Keratinocyte (primary cell): ENCODE data around the gene TENT4A. TPM values are rescaled to one million over a fixed set of nuclear protein-coding genes. Genes with fewer than 3 reads are reported as not detected.

Experiments used
- DNase-seq: peaks from one replicate; pipeline ENCODE4 v3.0.0-alpha.2; 2011; ENCODE audit warnings: low read depth, missing footprints, low spot score
- FAIRE-seq: peaks from 2 replicates; lab custom pipeline; 2011; peaks lifted over from hg19 to GRCh38; lab: Jason Lieb, UNC
- H2AFZ ChIP-seq: 2 replicates; pipeline ENCODE4 v1.6.0; 2012; ENCODE audit warnings: low read length, control low read depth, inconsistent platforms; ENCODE audit not compliant: control insufficient read depth
- H3K27ac ChIP-seq: 2 replicates; pipeline ENCODE4 v1.5.1; 2011; ENCODE audit warnings: low read length; ENCODE audit not compliant: control insufficient read depth, insufficient read depth
- H3K27me3 ChIP-seq: 3 replicates; pipeline ENCODE4 v1.6.0; 2011; ENCODE audit warnings: low read length; ENCODE audit not compliant: control insufficient read depth, insufficient read depth; ENCODE audit errors: extremely low read depth
- H3K36me3 ChIP-seq, 2 experiments: 2 replicates in 1 of 2; 3 replicates in 1 of 2; pipeline ENCODE4 v1.5.1; 2011; ENCODE audit warnings: low read length in 2 of 2, mild to moderate bottlenecking in 1 of 2; ENCODE audit not compliant: control insufficient read depth in 2 of 2, insufficient read depth in 2 of 2; ENCODE audit errors: extremely low read depth in 1 of 2
- H3K4me1 ChIP-seq: 3 replicates; pipeline ENCODE4 v1.5.1; 2011; ENCODE audit warnings: low read length; ENCODE audit not compliant: control insufficient read depth, insufficient read depth; ENCODE audit errors: extremely low read depth
- H3K4me2 ChIP-seq: 3 replicates; pipeline ENCODE4 v1.6.0; 2011; ENCODE audit warnings: low read depth, low read length; ENCODE audit not compliant: control insufficient read depth, insufficient read depth; ENCODE audit errors: extremely low read depth
- H3K4me3 ChIP-seq, 3 experiments: fragments of 200-600 bp in 1 of 3; sonication (generic) in 1 of 3; 2 replicates in 2 of 3; 3 replicates in 1 of 3; pipeline ENCODE4 v1.5.1; 2011 to 2016; ENCODE audit warnings: low read length in 3 of 3, mild to moderate bottlenecking in 3 of 3, control low read depth in 2 of 3, inconsistent platforms in 1 of 3, low read depth in 1 of 3, mixed read lengths in 1 of 3, mixed run types in 1 of 3, moderate library complexity in 1 of 3; ENCODE audit not compliant: control insufficient read depth in 2 of 3, insufficient read depth in 2 of 3; ENCODE audit errors: extremely low read depth in 1 of 3
- H3K79me2 ChIP-seq: 2 replicates; pipeline ENCODE4 v1.6.0; 2012; ENCODE audit warnings: low read length; ENCODE audit not compliant: control insufficient read depth, insufficient read depth
- H3K9ac ChIP-seq: 3 replicates; pipeline ENCODE4 v1.6.0; 2011; ENCODE audit warnings: low read length; ENCODE audit not compliant: control insufficient read depth, insufficient read depth; ENCODE audit errors: extremely low read depth
- H3K9me1 ChIP-seq: 3 replicates; pipeline ENCODE4 v1.6.0; 2011; ENCODE audit warnings: low read length; ENCODE audit not compliant: control insufficient read depth, insufficient read depth; ENCODE audit errors: extremely low read depth
- H3K9me3 ChIP-seq: 2 replicates; pipeline ENCODE4 v1.5.1; 2012; ENCODE audit warnings: low read depth, low read length; ENCODE audit not compliant: control insufficient read depth
- H4K20me1 ChIP-seq: 3 replicates; pipeline ENCODE4 v1.6.0; 2011; ENCODE audit warnings: low read length; ENCODE audit not compliant: control insufficient read depth, insufficient read depth; ENCODE audit errors: extremely low read depth
- EZH2 ChIP-seq: IDR thresholded peaks from one replicate; pipeline ENCODE4 v1.6.1; 2012; ENCODE audit warnings: inconsistent platforms, mild to moderate bottlenecking, low read length, moderate library complexity
- dilution Hi-C: fragments of 300-500 bp; cut with MboI; formaldehyde crosslinking; loops from one replicate; pipeline ENCODE4 v1.7.0; 2020; ENCODE audit warnings: low sequenced_read_pairs; ENCODE audit not compliant: extremely low pct_ligation_motif_present
- polyA plus RNA-seq, 5 experiments: library from polyadenylated mRNA; depleted of rRNA in 3 of 5; stranded (reverse) in 3 of 5; stranded (forward) in 1 of 5; unstranded in 1 of 5; fragments of >200 nt; gene quantifications; 1 replicate in 1 of 5; 2 replicates in 3 of 5; 3 replicates in 1 of 5; pipeline versions ENCODE4 v1.2.1 to v1.2.3, GENCODE V29; 2011 to 2012; ENCODE audit warnings: missing spikeins in 2 of 5, low read depth in 1 of 5, low replicate concordance in 1 of 5
- TF ChIP-seq, protein P1 (sequence below), 3 experiments: IDR thresholded peaks in 1 of 3; conservative IDR thresholded peaks in 1 of 3; optimal IDR thresholded peaks in 1 of 3; 2 replicates in 2 of 3; 3 replicates in 1 of 3; pipeline versions ENCODE3 to v1.5.1; 2011; ENCODE audit warnings: low read length in 3 of 3, mild to moderate bottlenecking in 3 of 3, moderate library complexity in 2 of 3, control low read depth in 1 of 3, inconsistent platforms in 1 of 3; ENCODE audit not compliant: insufficient read depth in 2 of 3; ENCODE audit errors: extremely low read depth in 1 of 3

The TENT4A gene
- polyA plus RNA-seq, 1 donor (not counting 4 experiments of a cell fraction or from before 2014, with no cell fraction given): 5.9 TPM

DNA sequence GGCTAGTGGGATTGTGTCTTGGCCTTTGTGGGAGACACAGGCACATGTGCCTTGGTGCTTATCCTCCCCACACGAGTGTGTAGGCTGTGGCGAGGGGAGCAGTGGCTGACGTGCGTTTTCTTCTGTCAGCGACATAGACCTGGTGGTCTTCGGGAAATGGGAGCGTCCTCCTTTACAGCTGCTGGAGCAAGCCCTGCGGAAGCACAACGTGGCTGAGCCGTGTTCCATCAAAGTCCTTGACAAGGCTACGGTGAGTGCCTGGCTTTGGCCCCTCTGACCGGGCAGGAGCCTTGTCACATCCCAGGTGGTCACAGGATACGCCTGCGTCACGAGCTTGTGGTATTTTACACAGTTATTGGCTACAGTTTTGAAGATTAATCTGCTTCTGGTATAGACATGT lies 26.4 kb downstream of the TENT4A start:
- Histone ChIP-seq H3K9me3 (no peaks in the 10 kb centered on the region), H4K20me1 (peaks cover 2% of the 10 kb centered on the region), H3K4me2 (no peak overlapping the region), H3K9me1 (no peaks in the 10 kb centered on the region), H3K9ac (no peak overlapping the region), H3K4me3 (no peak overlapping the region), H2AFZ (no peak overlapping the region), H3K27ac (no peak overlapping the region), H3K4me1 (no peaks in the 10 kb centered on the region), H3K79me2 (peaks cover 49% of the 10 kb centered on the region), H3K27me3 (no peaks in the 10 kb centered on the region), H3K36me3 (peaks cover 33 to 36% of the 10 kb centered on the region in 2 experiments)
- DNase-seq (no peak), FAIRE-seq (no peak)
- TF ChIP-seq EZH2: no peak
- TF ChIP-seq, protein P1, sequence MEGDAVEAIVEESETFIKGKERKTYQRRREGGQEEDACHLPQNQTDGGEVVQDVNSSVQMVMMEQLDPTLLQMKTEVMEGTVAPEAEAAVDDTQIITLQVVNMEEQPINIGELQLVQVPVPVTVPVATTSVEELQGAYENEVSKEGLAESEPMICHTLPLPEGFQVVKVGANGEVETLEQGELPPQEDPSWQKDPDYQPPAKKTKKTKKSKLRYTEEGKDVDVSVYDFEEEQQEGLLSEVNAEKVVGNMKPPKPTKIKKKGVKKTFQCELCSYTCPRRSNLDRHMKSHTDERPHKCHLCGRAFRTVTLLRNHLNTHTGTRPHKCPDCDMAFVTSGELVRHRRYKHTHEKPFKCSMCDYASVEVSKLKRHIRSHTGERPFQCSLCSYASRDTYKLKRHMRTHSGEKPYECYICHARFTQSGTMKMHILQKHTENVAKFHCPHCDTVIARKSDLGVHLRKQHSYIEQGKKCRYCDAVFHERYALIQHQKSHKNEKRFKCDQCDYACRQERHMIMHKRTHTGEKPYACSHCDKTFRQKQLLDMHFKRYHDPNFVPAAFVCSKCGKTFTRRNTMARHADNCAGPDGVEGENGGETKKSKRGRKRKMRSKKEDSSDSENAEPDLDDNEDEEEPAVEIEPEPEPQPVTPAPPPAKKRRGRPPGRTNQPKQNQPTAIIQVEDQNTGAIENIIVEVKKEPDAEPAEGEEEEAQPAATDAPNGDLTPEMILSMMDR (optimal IDR thresholded peaks at IDR 0.05 in 1 of 3, IDR thresholded peaks at IDR 0.05 in 1 of 3, conservative IDR thresholded peaks at IDR 0.05 in 1 of 3; ENCODE audit: extremely low read depth in 1 of 3, insufficient read depth in 2 of 3, low read length in 3 of 3): no peak
- dilution Hi-C loops: no loop called here

DNA sequence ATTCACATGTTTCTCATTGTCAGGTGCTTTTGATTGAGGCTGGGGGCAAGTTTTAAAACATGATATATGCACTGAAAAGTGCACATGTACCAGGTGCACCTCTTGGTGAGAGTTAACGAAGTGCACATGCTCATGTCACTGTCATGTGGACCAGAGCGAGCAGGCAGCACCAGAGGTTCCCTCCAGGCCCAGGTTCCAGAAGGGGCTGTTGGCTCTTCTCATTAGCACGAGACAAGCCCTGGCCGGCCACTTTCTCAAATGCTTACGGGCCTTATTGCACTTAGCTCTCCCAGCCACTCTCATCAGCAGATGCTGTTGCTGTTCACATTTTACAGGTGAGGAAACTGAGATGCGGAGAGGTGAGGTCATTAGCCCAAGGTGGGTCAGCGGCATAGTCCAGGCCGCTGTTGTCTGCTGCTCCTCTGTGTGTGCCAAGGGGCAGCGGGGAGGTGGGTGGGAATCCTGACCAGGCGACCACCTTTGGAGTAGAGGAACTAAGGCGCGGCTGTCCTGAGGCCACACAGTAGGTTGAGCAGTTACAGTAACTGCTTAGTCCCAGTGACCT lies 27.4 kb downstream of the TENT4A start:
- no peaks in the 10 kb centered on the region for H3K4me1 ChIP-seq
- H3K9me3 ChIP-seq: no peaks in the 10 kb centered on the region
- H3K9me1 ChIP-seq: no peaks in the 10 kb centered on the region
- no peaks in the 10 kb centered on the region for H3K27me3 ChIP-seq
- peaks cover 40% of the 10 kb centered on the region for H3K79me2 ChIP-seq
- H3K9ac ChIP-seq: no peak overlapping the region
- TF ChIP-seq, protein P1 (optimal IDR thresholded peaks at IDR 0.05 in 1 of 3, IDR thresholded peaks at IDR 0.05 in 1 of 3, conservative IDR thresholded peaks at IDR 0.05 in 1 of 3; ENCODE audit: extremely low read depth in 1 of 3, insufficient read depth in 2 of 3, low read length in 3 of 3): no peak
- no peak for TF ChIP-seq EZH2
- no peaks in the 10 kb centered on the region for H4K20me1 ChIP-seq
- peaks cover 36% of the 10 kb centered on the region in 2 experiments for H3K36me3 ChIP-seq
- H3K27ac ChIP-seq: no peak overlapping the region
- dilution Hi-C loops: no loop called here
- FAIRE-seq (no peak), DNase-seq (no peak)
- no peak overlapping the region for H3K4me3 ChIP-seq
- H2AFZ ChIP-seq: no peak overlapping the region
- no peak overlapping the region for H3K4me2 ChIP-seq
